ENCODE results near the gene IL1R2. TPM values are rescaled to one million over a fixed set of nuclear protein-coding genes. Genes with fewer than 3 reads are reported as not detected.

Gene IL1R2
- total and polyA plus RNA-seq, 2 of the 13 experiments (the other 11 are each of a cell fraction or from before 2014, with no cell fraction given): 3.6 to 7.3 TPM

DNA sequence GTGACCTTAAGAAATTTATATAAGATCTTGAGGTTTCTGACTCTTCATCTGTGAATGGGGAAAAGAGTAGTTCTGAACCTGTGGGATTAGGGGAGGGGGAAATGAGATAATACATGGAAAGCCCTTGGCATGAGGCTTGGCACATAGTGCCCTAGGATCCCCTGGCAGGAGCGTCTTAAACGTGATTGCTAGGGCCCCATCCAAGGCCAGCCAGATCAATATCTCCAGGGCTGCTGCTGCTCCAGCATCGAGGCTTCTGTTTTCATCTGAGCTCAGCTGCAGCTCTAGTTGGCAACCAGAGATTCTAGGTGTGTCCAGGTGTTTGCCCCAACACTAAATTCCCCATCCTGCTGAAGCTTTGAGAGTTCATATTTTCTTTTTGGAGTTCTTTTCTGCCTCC, 71.0 kb downstream of the IL1R2 start (continued):
- TF ChIP-seq, protein P1, sequence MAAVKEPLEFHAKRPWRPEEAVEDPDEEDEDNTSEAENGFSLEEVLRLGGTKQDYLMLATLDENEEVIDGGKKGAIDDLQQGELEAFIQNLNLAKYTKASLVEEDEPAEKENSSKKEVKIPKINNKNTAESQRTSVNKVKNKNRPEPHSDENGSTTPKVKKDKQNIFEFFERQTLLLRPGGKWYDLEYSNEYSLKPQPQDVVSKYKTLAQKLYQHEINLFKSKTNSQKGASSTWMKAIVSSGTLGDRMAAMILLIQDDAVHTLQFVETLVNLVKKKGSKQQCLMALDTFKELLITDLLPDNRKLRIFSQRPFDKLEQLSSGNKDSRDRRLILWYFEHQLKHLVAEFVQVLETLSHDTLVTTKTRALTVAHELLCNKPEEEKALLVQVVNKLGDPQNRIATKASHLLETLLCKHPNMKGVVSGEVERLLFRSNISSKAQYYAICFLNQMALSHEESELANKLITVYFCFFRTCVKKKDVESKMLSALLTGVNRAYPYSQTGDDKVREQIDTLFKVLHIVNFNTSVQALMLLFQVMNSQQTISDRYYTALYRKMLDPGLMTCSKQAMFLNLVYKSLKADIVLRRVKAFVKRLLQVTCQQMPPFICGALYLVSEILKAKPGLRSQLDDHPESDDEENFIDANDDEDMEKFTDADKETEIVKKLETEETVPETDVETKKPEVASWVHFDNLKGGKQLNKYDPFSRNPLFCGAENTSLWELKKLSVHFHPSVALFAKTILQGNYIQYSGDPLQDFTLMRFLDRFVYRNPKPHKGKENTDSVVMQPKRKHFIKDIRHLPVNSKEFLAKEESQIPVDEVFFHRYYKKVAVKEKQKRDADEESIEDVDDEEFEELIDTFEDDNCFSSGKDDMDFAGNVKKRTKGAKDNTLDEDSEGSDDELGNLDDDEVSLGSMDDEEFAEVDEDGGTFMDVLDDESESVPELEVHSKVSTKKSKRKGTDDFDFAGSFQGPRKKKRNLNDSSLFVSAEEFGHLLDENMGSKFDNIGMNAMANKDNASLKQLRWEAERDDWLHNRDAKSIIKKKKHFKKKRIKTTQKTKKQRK (IDR thresholded peaks at IDR 0.05; ENCODE audit: low read length): no peak
- TF ChIP-seq HHEX (CRISPR knock-in tag; IDR thresholded peaks at IDR 0.05) (no peak), ZNF781 (CRISPR knock-in tag; IDR thresholded peaks at IDR 0.05; ENCODE audit: borderline replicate concordance, not compliant biosample characterization) (no peak), JUN (CRISPR knock-in tag; IDR thresholded peaks at IDR 0.05) (no peak), SAFB2 (CRISPR knock-in tag; IDR thresholded peaks at IDR 0.05; ENCODE audit: borderline replicate concordance, low read depth) (no peak), ZNF572 (CRISPR knock-in tag; IDR thresholded peaks at IDR 0.05) (no peak), ZNF598 (CRISPR knock-in tag; IDR thresholded peaks at IDR 0.05; ENCODE audit: borderline replicate concordance) (no peak), RARA (CRISPR knock-in tag; IDR thresholded peaks at IDR 0.05) (no peak; the same call in 1 of the 2 replicates), SMARCC2 (IDR thresholded peaks at IDR 0.05) (no peak), ZSCAN21 (CRISPR knock-in tag; IDR thresholded peaks at IDR 0.05; ENCODE audit: borderline replicate concordance) (no peak), SATB2 (CRISPR knock-in tag; IDR thresholded peaks at IDR 0.05) (no peak), ZNF607 (CRISPR knock-in tag; IDR thresholded peaks at IDR 0.05; ENCODE audit: borderline replicate concordance) (no peak), ZFX (CRISPR knock-in tag; IDR thresholded peaks at IDR 0.05; ENCODE audit: low read depth) (no peak), SIN3A (IDR thresholded peaks at IDR 0.05; ENCODE audit: borderline replicate concordance, low read depth, low read length) (no peak), DR1 (CRISPR knock-in tag; IDR thresholded peaks at IDR 0.05) (no peak), ZNF616 (CRISPR knock-in tag; IDR thresholded peaks at IDR 0.05; ENCODE audit: low read depth) (no peak), ZNF788 (CRISPR knock-in tag; IDR thresholded peaks at IDR 0.05; ENCODE audit: borderline replicate concordance) (no peak), NFIC (IDR thresholded peaks at IDR 0.05; ENCODE audit: low read length) (no peak), ZNF841 (CRISPR knock-in tag; IDR thresholded peaks at IDR 0.05; ENCODE audit: borderline replicate concordance) (no peak), NR2F2 (IDR thresholded peaks at IDR 0.05; ENCODE audit: borderline replicate concordance, low read depth) (0 out of 2 replicates have a peak, but pooled peaks have one; percentile 17), TARDBP (CRISPR knock-in tag; IDR thresholded peaks at IDR 0.05) (no peak), RXRB (CRISPR knock-in tag; IDR thresholded peaks at IDR 0.05; ENCODE audit: borderline replicate concordance) (no peak), YY1 (IDR thresholded peaks at IDR 0.05; ENCODE audit: insufficient read depth, insufficient replicate concordance, low read depth, low read length) (no peak), NCOA2 (CRISPR knock-in tag; IDR thresholded peaks at IDR 0.05) (0 out of 2 replicates have a peak, but pooled peaks have one; percentile 39), CEBPG (CRISPR knock-in tag; IDR thresholded peaks at IDR 0.05) (no peak), NR2F6 (IDR thresholded peaks at IDR 0.05) (no peak; the same call in 1 of the 2 replicates), NR2F6 (CRISPR knock-in tag; IDR thresholded peaks at IDR 0.05) (no peak), MTA1 (CRISPR knock-in tag; IDR thresholded peaks at IDR 0.05; ENCODE audit: borderline replicate concordance) (no peak)
- TF ChIP-seq, protein P2, sequence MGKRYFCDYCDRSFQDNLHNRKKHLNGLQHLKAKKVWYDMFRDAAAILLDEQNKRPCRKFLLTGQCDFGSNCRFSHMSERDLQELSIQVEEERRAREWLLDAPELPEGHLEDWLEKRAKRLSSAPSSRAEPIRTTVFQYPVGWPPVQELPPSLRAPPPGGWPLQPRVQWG (CRISPR knock-in tag; IDR thresholded peaks at IDR 0.05; ENCODE audit: borderline replicate concordance, low read depth): no peak
- TF ChIP-seq, protein P3, sequence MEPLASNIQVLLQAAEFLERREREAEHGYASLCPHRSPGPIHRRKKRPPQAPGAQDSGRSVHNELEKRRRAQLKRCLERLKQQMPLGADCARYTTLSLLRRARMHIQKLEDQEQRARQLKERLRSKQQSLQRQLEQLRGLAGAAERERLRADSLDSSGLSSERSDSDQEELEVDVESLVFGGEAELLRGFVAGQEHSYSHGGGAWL (CRISPR knock-in tag; IDR thresholded peaks at IDR 0.05): no peak
- TF ChIP-seq, protein P4, sequence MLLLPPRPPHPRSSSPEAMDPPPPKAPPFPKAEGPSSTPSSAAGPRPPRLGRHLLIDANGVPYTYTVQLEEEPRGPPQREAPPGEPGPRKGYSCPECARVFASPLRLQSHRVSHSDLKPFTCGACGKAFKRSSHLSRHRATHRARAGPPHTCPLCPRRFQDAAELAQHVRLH (CRISPR knock-in tag; IDR thresholded peaks at IDR 0.05; ENCODE audit: borderline replicate concordance, low read depth): no peak
